Rectal smooth muscle tissue (tissue), 1 donor: Measurements from ENCODE around the gene OTOA.
"Not testable (repeated sequence)": the region's sequence is repeated elsewhere in the genome, so short reads cannot be mapped to it uniquely, and the experiment has no call there.

Source experiments
- H3K27ac ChIP-seq: one replicate; pipeline ENCODE4 v1.7.0; 2013; ENCODE audit warnings: low read depth, low read length, inconsistent platforms
- H3K27me3 ChIP-seq: one replicate; pipeline ENCODE4 v1.7.0; 2013; ENCODE audit warnings: low read length; ENCODE audit not compliant: control insufficient read depth, insufficient read depth
- H3K36me3 ChIP-seq: one replicate; pipeline ENCODE4 v1.7.0; 2013; ENCODE audit warnings: low read length; ENCODE audit not compliant: control insufficient read depth, insufficient read depth
- H3K4me1 ChIP-seq: one replicate; pipeline ENCODE4 v1.7.0; 2013; ENCODE audit warnings: low read length; ENCODE audit not compliant: control insufficient read depth, insufficient read depth
- H3K4me3 ChIP-seq: one replicate; pipeline ENCODE4 v1.7.0; 2013; ENCODE audit warnings: low read length
- H3K9ac ChIP-seq: one replicate; pipeline ENCODE4 v1.7.0; 2013; ENCODE audit warnings: low read length

The OTOA gene

DNA sequence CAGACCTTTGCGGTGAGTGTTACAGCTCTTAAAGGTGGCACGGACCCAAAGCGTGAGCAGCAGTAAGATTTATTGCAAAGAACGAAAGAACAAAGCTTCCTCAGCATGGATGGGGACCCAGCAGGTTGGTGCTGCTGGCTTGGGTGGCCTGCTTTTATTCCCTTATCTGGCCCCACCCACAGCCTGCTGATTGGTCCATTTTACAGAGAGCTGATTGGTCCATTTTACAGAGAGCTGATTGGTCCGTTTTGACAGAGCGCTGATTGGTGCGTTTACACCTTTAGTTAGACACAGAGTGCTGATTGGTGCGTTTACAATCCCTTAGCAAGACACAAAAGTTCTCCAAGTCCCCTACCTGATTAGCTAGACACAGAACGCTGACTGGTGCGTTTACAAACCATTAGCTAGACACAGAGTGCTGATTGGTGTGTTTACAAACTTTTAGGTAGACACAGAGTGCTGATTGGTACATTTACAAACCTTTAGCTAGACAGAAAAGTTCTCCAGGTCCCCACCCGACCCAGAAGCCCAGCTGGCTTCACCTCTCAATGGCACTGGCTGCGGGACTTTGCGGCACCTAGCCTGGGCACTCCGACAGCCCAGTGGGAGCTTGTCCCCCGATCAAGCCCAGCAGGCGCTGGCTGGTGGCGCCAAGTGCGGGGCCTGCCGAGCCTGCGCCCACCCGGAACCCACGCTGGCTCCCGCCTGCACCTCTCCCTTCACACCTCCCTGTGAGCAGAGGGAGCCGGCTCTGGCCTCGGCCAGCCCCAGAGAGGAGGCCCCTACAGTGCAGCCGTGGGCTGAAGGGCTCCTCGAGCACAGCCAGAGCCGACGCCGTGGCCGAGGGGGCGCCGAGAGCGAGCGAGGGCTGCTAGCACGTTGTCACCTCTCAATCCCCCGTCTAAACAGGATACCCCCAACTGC lies 33.9 kb upstream of the OTOA start:
- not testable (repeated sequence) for H3K9ac ChIP-seq, H3K4me1 ChIP-seq, H3K4me3 ChIP-seq, H3K27ac ChIP-seq, H3K27me3 ChIP-seq
- H3K36me3 ChIP-seq, result peaks cover 13% of the 10 kb centered on the region

DNA sequence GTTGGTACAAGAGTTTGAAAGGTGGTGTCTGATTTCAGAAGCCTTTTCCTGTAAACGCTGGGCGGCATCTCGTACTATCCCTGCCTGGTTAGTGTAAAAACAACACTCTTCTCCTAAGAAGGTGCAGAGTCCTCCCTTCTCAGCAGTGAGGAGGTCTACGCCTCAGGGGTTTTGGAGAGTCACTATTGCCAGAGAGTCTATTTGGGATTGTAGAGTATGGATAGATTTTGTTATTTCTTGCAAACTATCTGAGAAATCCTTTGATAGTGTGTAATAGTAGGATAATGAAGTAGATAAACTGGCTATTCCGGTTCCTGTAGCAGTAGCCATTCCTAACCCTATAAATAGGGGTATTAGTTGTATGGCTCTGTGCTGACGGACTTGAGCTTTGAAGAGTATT lies 32.9 kb upstream of the OTOA start:
- not testable (repeated sequence) for H3K4me3 ChIP-seq, H3K9ac ChIP-seq, H3K27ac ChIP-seq, H3K4me1 ChIP-seq, H3K36me3 ChIP-seq, H3K27me3 ChIP-seq

DNA sequence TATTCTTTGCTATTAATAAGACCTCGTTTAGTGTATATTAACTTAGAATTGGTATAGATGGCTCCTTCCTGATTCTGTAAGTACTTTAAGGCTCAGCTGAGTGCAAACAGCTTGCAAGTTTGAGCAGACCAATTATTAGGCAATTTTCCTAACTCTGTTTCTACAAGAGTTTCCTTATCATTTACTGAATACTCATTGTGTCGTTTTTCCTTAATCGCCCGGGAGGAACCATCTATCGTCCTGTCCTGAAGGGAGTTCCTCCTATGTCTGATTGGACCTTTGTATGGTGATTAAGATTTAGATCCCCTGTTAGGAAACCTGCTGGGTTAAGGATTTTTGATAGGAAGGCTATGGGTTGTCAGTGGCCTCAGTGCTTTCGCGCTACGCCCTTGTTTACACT lies 32.4 kb upstream of the OTOA start:
- not testable (repeated sequence) for H3K27me3 ChIP-seq, H3K4me3 ChIP-seq, H3K36me3 ChIP-seq, H3K4me1 ChIP-seq, H3K27ac ChIP-seq, H3K9ac ChIP-seq

DNA sequence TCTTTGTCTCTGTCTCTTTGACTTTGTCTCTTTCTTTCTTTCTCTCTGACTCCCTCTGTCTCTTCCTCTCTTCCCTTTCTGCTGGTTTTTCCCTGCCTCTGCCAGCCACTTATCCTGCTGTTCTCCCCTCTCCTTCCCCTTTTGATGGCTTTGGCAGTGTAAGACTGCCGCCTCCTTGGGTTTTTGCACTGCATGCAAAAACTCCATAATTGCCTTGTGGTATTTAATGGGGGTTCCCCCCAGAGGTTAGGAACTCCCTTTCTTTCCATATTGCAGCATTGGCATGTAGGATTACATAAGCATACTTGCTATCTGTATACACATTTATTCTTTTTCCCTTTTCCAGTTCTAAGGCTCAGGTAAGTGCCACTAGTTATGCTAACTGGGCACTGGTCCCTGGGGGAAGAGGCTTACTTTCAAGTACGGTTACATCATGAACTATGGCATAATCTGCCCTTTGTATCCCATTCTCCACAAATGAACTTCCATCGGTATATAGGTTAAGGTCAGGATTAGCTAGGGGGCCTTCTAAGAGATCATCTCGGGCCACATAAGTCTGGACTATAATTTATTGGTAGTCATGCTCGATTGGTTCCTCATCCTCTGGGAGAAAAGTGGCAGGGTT lies 31.7 kb upstream of the OTOA start:
- not testable (repeated sequence) for H3K9ac ChIP-seq, H3K36me3 ChIP-seq, H3K27ac ChIP-seq, H3K27me3 ChIP-seq, H3K4me3 ChIP-seq, H3K4me1 ChIP-seq

DNA sequence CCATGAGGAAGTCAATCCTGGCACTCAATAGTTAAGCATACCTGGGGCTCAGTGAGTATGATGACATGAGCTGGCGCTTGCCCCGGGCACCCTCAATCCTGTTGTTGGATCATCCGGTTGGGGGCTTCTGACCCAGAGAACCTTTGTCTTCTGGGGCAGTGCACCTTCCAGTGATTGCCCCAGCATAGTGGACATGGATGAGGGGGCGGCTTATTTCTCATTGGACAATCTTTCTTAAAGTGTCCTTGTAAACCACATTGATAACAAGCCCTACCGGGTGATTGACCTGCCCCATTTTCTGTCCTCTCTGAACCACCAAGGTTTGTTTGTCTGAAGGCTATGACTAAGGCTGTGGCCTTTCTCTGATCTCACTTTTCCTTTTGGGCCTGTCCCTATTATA lies 29.6 kb upstream of the OTOA start:
- no peak overlapping the region for H3K4me3 ChIP-seq
- H3K36me3 ChIP-seq, result peaks cover 7% of the 10 kb centered on the region
- H3K27me3 ChIP-seq, result no peaks in the 10 kb centered on the region
- H3K27ac ChIP-seq, result no peak overlapping the region
- no peaks in the 10 kb centered on the region for H3K4me1 ChIP-seq
- H3K9ac ChIP-seq, result no peak overlapping the region

DNA sequence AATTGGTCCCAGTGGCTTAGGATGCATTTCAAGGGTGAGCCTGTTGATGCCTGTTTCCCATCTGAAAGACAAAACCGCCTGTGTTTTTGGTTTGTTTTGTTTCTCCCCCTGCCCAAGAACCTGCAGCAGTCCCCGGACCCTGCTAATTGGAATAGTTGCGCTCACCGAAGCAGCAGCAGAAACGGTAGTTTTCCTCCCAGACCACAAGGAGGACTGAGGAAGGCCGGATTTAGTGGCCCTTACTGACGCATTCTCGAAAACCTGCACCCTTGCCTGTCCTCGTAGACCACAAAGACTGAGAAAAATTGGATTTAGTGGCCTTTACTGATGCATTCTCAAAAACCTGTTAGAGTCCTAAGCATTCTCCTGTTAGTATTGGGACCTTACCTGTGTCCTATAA lies 28.1 kb upstream of the OTOA start:
- not testable (repeated sequence) for H3K36me3 ChIP-seq, H3K9ac ChIP-seq, H3K4me1 ChIP-seq, H3K4me3 ChIP-seq, H3K27ac ChIP-seq, H3K27me3 ChIP-seq

DNA sequence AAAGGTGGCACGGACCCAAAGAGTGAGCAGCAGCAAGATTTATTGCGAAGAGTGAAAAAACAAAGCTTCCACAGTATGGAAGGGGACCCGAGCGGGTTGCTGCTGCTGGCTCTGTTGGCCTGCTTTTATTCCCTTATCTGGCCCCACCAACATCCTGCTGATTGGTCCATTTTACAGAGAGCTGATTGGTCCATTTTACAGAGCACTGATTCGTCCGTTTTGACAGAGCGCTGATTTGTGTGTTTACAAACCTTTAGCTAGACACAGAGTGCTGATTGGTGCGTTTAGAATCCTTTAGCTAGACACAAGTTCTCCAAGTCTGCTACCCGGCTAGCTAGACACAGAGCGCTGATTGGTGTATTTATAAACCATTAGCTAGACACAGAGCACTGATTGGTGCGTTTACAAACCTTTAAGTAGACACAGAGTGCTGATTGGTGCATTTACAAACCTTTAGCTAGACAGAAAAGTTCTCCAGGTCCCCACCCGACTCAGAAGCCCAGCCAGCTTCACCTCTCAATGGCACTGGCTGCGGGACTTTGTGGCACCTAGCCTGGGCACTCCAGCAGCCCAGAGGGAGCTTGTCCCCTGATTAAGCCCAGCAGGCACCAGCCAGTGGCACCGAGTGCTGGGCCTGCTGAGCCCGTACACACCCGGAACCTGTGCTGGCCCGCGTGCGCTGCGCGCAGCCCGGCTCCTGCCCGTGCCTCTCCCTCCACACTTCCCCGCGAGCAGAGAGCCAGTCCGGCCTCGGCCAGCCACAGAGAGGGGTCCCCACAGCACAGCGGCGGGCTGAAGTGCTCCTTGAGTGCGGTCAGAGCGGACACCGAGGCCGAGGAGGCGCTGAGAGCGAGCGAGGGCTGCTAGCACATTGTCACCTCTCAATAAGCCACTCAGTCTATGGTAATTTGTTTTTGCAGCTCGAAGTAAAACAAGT lies 26.5 kb upstream of the OTOA start:
- H3K9ac ChIP-seq, result no peak overlapping the region
- H3K4me1 ChIP-seq, result no peaks in the 10 kb centered on the region
- H3K36me3 ChIP-seq, result peaks cover 4% of the 10 kb centered on the region
- no peak overlapping the region for H3K4me3 ChIP-seq
- no peaks in the 10 kb centered on the region for H3K27me3 ChIP-seq
- no peak overlapping the region for H3K27ac ChIP-seq

DNA sequence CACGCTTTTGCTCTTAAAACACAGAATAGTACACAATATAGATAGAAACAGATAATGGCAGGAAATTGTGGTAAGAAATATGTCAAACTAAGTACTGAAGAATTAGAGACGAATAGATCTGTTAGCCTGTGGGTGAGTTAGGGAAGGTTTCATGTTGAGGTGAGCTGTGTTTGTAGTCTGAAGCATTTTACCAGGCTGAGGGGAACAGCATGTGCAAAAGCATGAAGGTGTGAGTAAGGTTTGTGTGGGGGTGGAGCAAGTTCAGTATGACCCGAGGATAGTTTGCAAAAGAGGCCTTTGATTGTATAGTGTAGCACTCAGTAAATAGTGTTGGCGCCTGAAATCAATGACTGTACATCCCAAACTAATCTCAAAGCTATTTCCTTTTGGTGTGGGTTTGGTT lies 25.2 kb upstream of the OTOA start:
- Histone ChIP-seq H3K27me3 (no peaks in the 10 kb centered on the region), H3K27ac (no peak overlapping the region), H3K4me3 (no peak overlapping the region), H3K36me3 (peaks cover 4% of the 10 kb centered on the region), H3K9ac (no peak overlapping the region), H3K4me1 (no peaks in the 10 kb centered on the region)

DNA sequence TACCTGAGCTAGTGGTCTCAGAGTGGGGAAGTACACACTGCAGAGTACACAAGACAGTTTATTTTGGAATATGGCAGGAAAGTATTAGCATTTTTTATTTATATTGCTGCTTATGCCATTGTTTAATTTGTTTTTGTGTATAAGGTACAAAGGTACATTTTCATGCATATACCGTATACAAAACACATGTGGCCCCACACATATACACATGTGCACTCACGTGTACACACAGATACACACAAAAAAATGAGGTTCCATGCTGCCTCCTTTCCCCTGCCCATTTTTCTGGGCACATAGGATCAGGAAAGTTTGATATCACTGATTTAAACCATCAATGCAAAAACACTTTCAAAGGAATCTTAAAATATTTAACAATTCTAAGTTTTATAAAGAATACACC lies 24.3 kb upstream of the OTOA start:
- Histone ChIP-seq H3K36me3 (peaks cover 1% of the 10 kb centered on the region), H3K27me3 (no peaks in the 10 kb centered on the region), H3K9ac (no peak overlapping the region), H3K27ac (no peak overlapping the region), H3K4me1 (no peaks in the 10 kb centered on the region), H3K4me3 (no peak overlapping the region)

DNA sequence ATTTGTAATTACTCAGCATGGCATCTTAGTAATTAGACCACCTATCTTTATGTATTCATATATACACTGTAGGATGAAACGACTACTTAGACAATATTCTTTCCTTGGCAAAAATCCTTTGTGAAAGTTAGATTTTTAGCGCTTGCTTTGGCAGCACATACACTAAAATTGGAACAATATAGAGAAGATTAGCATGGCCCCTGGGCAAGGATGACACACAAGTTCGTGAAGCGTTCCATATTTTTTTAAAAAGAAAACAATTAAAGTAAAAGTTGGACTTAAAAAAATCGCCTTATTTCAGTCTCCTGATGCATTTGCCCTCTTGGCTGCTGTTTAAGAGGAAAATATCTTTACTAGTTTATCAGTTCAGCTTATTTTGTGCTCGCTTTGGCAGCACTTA lies 21.9 kb upstream of the OTOA start:
- no peaks in the 10 kb centered on the region for H3K36me3 ChIP-seq
- H3K4me3 ChIP-seq, result no peak overlapping the region
- no peaks in the 10 kb centered on the region for H3K4me1 ChIP-seq
- no peak overlapping the region for H3K9ac ChIP-seq
- no peaks in the 10 kb centered on the region for H3K27me3 ChIP-seq
- H3K27ac ChIP-seq, result no peak overlapping the region

DNA sequence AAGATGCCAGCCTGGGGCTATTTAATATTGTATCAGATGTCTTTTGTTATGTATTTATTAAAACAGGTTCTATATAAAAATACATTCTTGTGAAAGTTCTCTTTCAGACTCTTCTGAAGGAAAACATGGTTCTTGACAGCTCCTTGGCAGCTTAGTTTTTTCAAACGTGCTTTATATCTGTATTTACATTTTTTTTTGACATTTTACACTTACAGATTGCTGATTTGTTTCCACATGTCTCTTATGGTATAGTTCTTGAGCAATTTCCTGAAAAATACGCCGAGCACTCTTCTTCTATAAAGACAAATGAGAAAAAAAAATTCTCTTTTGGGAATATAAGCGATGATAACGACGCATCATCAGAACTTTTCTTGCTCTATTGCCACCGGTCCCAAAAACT lies 20.9 kb upstream of the OTOA start:
- H3K27me3 ChIP-seq, result no peaks in the 10 kb centered on the region
- H3K4me1 ChIP-seq, result no peaks in the 10 kb centered on the region
- no peak overlapping the region for H3K4me3 ChIP-seq
- H3K27ac ChIP-seq, result no peak overlapping the region
- no peak overlapping the region for H3K9ac ChIP-seq
- peaks cover 2% of the 10 kb centered on the region for H3K36me3 ChIP-seq

DNA sequence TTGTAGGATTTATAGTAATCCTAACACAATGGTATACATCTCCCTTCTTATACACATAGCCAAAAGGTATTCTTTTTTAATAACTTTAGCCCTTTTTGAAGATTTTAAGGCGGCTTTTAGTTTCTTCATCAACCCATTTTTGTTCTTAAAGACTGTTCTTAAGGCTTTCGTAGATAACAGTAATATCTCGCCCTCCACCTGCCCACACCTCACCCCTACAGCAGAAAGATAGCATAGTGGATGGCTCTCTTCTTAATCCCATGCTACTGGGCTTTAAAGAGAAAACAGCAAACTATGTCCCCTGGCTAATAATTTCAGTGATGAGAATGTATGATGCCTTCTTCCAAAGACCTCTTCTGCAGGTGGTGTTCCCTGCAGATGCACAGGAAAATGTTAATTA lies 20.0 kb upstream of the OTOA start:
- Histone ChIP-seq H3K9ac (no peak overlapping the region), H3K27me3 (no peaks in the 10 kb centered on the region), H3K36me3 (peaks cover 4% of the 10 kb centered on the region), H3K27ac (no peak overlapping the region), H3K4me1 (no peaks in the 10 kb centered on the region), H3K4me3 (no peak overlapping the region)
